Measurements from ENCODE around the gene CLCN6.

- no peak for TF ChIP-seq CTCF (IDR thresholded peaks at IDR 0.05)
- no peak for TF ChIP-seq POLR2AphosphoS5 (IDR thresholded peaks at IDR 0.05)
- TF ChIP-seq POLR2A (IDR thresholded peaks at IDR 0.05) = no peak
- no peak for TF ChIP-seq EP300 (IDR thresholded peaks at IDR 0.05)
Measured at GRCh38 chr1:11797525-11798216, 8.3 kb upstream of the CLCN6 start.
